Measurements from ENCODE around the gene MYLIP. TPM values are rescaled to one million over a fixed set of nuclear protein-coding genes. Genes with fewer than 3 reads are reported as not detected.

MYLIP gene
- total RNA-seq, 1 experiment from 2014 or later: 42.2 TPM

- ChIA-PET CTCF (no interaction called here), POLR2A (ENCODE audit: unreplicated experiment) (interaction anchor here (0.7 kb wide), 1 partner anchor 27 kb away, joined by 5 read pairs; no protein-coding TSS in a partner anchor)
- Histone ChIP-seq H3K4me2 (no peak overlapping the region), H3K4me1 (replicated peaks; ENCODE audit: insufficient read depth) (no peaks in the 10 kb centered on the region), H3K79me2 (ENCODE audit: low read depth) (no peaks in the 10 kb centered on the region), H3K27ac (no peak overlapping the region), H3K9me2 (ENCODE audit: insufficient read depth) (no peaks in the 10 kb centered on the region), H3F3A (ENCODE audit: insufficient read depth, low read depth) (no peaks in the 10 kb centered on the region), H3K4me3 (no peak overlapping the region), H3K27me3 (ENCODE audit: insufficient read depth, low read depth) (no peaks in the 10 kb centered on the region), H3K36me3 (ENCODE audit: low read depth) (no peaks in the 10 kb centered on the region), H2AFZ (no peak overlapping the region), H4K20me1 (ENCODE audit: insufficient read depth) (no peaks in the 10 kb centered on the region), H3K9me3 (ENCODE audit: insufficient read depth, low read depth) (no peaks in the 10 kb centered on the region)
- DNase-seq: no peak
- TF ChIP-seq, protein P1, sequence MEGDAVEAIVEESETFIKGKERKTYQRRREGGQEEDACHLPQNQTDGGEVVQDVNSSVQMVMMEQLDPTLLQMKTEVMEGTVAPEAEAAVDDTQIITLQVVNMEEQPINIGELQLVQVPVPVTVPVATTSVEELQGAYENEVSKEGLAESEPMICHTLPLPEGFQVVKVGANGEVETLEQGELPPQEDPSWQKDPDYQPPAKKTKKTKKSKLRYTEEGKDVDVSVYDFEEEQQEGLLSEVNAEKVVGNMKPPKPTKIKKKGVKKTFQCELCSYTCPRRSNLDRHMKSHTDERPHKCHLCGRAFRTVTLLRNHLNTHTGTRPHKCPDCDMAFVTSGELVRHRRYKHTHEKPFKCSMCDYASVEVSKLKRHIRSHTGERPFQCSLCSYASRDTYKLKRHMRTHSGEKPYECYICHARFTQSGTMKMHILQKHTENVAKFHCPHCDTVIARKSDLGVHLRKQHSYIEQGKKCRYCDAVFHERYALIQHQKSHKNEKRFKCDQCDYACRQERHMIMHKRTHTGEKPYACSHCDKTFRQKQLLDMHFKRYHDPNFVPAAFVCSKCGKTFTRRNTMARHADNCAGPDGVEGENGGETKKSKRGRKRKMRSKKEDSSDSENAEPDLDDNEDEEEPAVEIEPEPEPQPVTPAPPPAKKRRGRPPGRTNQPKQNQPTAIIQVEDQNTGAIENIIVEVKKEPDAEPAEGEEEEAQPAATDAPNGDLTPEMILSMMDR (conservative IDR thresholded peaks at IDR 0.05): no peak
- TF ChIP-seq EZH2 (IDR thresholded peaks at IDR 0.05; ENCODE audit: low read depth): no peak
- no TSS peak for BruUV-seq (replicated peaks)
- intact Hi-C loops (cut with micrococcal nuclease; ENCODE audit: unreplicated experiment): no loop called here
Observed at GRCh38 chr6:16157492-16157891, 28.6 kb downstream of the MYLIP start.

GRCh38 chr6:16157909-16158308 lies 29.0 kb downstream of the MYLIP start:
- Histone ChIP-seq H3K27me3 (ENCODE audit: insufficient read depth, low read depth) (no peaks in the 10 kb centered on the region), H3K27ac (no peak overlapping the region), H2AFZ (no peak overlapping the region), H3K9me2 (ENCODE audit: insufficient read depth) (no peaks in the 10 kb centered on the region), H3K4me2 (no peak overlapping the region), H3K9me3 (ENCODE audit: insufficient read depth, low read depth) (no peaks in the 10 kb centered on the region), H4K20me1 (ENCODE audit: insufficient read depth) (no peaks in the 10 kb centered on the region), H3K36me3 (ENCODE audit: low read depth) (no peaks in the 10 kb centered on the region), H3K4me1 (replicated peaks; ENCODE audit: insufficient read depth) (no peaks in the 10 kb centered on the region), H3K79me2 (ENCODE audit: low read depth) (no peaks in the 10 kb centered on the region), H3K4me3 (no peak overlapping the region), H3F3A (ENCODE audit: insufficient read depth, low read depth) (no peaks in the 10 kb centered on the region)
- TF ChIP-seq, protein P1 (conservative IDR thresholded peaks at IDR 0.05): no peak
- TF ChIP-seq EZH2 (IDR thresholded peaks at IDR 0.05; ENCODE audit: low read depth): no peak
- CTCF ChIA-PET: no interaction called here
- intact Hi-C loops (cut with micrococcal nuclease; ENCODE audit: unreplicated experiment): no loop called here
- POLR2A ChIA-PET (ENCODE audit: unreplicated experiment): interaction anchor here (0.7 kb wide), 1 partner anchor 28 kb away, joined by 5 read pairs; no protein-coding TSS in a partner anchor
- no peak for DNase-seq
- no TSS peak for BruUV-seq (replicated peaks)

GRCh38 chr6:16158943-16159557 lies 30.2 kb downstream of the MYLIP start:
- CTCF ChIA-PET: no interaction called here
- H3K9me2 ChIP-seq (ENCODE audit: insufficient read depth): no peaks in the 10 kb centered on the region
- H3K9me3 ChIP-seq (ENCODE audit: insufficient read depth, low read depth): no peaks in the 10 kb centered on the region
- H3K4me1 ChIP-seq (replicated peaks; ENCODE audit: insufficient read depth): no peaks in the 10 kb centered on the region
- no peak for DNase-seq
- no peak overlapping the region for H3K4me3 ChIP-seq
- POLR2A ChIA-PET (ENCODE audit: unreplicated experiment): no interaction called here
- intact Hi-C loops (cut with micrococcal nuclease; ENCODE audit: unreplicated experiment): no loop called here
- TF ChIP-seq, protein P1 (conservative IDR thresholded peaks at IDR 0.05): no peak
- no peak for TF ChIP-seq EZH2 (IDR thresholded peaks at IDR 0.05; ENCODE audit: low read depth)
- H3K4me2 ChIP-seq: no peak overlapping the region
- BruUV-seq (replicated peaks): no TSS peak
- no peaks in the 10 kb centered on the region for H4K20me1 ChIP-seq (ENCODE audit: insufficient read depth)
- no peak overlapping the region for H3K27ac ChIP-seq
- H3F3A ChIP-seq (ENCODE audit: insufficient read depth, low read depth): no peaks in the 10 kb centered on the region
- H3K36me3 ChIP-seq (ENCODE audit: low read depth): no peaks in the 10 kb centered on the region
- no peaks in the 10 kb centered on the region for H3K27me3 ChIP-seq (ENCODE audit: insufficient read depth, low read depth)
- H3K79me2 ChIP-seq (ENCODE audit: low read depth): no peaks in the 10 kb centered on the region
- no peak overlapping the region for H2AFZ ChIP-seq
